BE2C (cell line): ENCODE results near the gene ZMAT5.

Experiments used
- DNase-seq: peaks from one replicate; pipeline ENCODE4 v3.0.0-alpha.2; 2020
- H3K27me3 ChIP-seq: fragments of 250-450 bp; sonication (Bioruptor Pico); 2 replicates; pipeline ENCODE4 v1.5.1; 2020; ENCODE audit warnings: mild to moderate bottlenecking
- H3K36me3 ChIP-seq: fragments of 250-450 bp; sonication (Bioruptor Pico); 2 replicates; pipeline ENCODE4 v1.5.1; 2020; ENCODE audit warnings: mild to moderate bottlenecking
- H3K4me1 ChIP-seq: fragments of 250-450 bp; sonication (Bioruptor Pico); 2 replicates; pipeline ENCODE4 v1.5.1; 2020
- H3K4me3 ChIP-seq: 2 replicates; pipeline ENCODE4 v1.5.1; 2011; ENCODE audit warnings: low read depth, low read length
- H3K9me3 ChIP-seq: fragments of 250-450 bp; sonication (Bioruptor Pico); 2 replicates; pipeline ENCODE4 v1.5.1; 2020
- TF ChIP-seq, protein P1 (sequence below): IDR thresholded peaks from 2 replicates; pipeline ENCODE4 v1.5.1; 2012; ENCODE audit warnings: mild to moderate bottlenecking, low read depth, low read length

The ZMAT5 gene

DNA sequence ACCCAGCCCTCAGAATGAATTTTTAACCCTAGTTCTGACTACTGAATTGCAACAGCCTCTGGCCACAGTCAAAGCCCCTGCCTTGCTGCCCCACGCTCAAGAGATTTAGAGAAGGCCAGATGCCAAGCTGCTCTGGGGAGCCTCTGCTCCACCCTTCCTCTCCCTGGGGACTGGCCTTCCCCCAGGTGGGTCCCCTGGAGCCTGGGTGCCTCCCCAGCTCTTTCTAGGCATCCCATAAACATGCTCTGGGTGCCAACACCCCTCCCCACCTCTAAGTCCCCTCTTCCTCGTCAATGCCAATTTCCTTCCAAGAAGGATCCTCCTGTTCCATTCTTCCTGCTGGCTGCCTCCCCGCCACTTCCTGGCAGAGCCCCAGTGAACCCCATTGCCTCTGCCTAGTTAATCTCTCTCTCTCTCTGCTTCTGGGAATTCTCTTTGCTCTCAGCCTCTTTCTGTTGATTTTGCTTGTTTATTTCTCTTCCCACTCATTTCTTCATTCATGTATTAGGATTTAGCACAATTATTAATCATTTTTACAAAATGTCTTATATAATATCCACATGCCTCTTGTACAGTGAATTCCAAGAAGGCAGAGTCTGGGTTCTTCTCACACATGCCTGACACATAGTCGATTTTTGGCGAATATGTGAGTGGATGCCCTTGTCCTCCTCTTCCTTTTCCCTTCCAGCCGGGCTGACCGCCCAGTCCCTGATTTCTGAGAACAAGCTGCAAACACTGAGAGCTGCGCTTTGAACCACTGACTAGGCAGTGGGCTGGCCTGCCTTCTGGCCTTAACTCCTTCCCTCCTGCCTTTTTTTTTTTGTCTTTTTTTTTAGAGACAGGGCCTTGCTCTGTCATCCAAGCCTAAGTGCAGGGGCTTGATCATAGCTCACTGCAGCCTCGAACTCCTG, 17.9 kb upstream of the ZMAT5 start:
- Histone ChIP-seq H3K9me3 (no peaks in the 10 kb centered on the region), H3K4me3 (no peak overlapping the region), H3K4me1 (no peaks in the 10 kb centered on the region; the same call in 1 of the 2 replicates), H3K36me3 (peaks cover 13% of the 10 kb centered on the region), H3K27me3 (no peaks in the 10 kb centered on the region)
- no peak for DNase-seq
- TF ChIP-seq, protein P1, sequence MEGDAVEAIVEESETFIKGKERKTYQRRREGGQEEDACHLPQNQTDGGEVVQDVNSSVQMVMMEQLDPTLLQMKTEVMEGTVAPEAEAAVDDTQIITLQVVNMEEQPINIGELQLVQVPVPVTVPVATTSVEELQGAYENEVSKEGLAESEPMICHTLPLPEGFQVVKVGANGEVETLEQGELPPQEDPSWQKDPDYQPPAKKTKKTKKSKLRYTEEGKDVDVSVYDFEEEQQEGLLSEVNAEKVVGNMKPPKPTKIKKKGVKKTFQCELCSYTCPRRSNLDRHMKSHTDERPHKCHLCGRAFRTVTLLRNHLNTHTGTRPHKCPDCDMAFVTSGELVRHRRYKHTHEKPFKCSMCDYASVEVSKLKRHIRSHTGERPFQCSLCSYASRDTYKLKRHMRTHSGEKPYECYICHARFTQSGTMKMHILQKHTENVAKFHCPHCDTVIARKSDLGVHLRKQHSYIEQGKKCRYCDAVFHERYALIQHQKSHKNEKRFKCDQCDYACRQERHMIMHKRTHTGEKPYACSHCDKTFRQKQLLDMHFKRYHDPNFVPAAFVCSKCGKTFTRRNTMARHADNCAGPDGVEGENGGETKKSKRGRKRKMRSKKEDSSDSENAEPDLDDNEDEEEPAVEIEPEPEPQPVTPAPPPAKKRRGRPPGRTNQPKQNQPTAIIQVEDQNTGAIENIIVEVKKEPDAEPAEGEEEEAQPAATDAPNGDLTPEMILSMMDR, result no peak

DNA sequence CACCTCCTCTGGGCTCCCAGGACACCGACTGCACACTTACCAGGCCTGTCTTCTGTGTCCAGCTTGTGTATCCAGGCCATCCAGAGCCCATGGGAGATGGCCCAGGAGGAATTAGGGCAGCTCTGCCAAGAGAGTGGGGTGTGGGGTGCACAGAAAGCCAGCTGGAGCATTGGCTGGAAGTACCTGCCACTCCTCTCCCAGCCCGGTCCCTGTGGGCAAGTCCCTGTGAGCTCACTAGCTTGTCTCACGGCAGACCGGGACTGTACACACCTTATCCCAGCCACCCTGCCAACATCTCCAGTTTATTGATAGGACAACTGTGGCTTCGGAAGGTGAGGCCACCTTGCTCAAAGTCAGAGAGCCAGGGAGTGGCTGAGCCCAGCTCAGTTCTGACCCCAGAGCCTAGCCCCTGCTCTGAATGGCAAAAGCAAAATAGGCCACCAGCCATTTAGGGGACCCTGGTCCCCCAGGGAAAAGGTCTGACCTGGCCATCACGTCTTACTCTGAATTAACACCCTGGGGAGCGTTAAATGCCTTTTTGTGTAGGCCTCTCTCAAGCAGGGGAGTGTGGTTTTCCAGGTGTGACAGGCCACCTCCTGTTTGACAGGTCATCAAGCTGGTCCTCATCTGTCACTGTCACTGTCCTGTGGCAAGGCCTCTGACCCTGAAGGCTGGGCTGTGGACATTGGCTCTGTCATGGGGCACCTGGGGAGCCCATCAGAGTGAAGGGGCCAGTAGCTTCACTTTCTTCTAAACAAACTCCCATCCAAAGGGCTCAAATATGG, 15.4 kb upstream of the ZMAT5 start:
- DNase-seq, result no peak
- Histone ChIP-seq H3K4me1 (no peaks in the 10 kb centered on the region; the same call in 1 of the 2 replicates), H3K27me3 (no peaks in the 10 kb centered on the region), H3K4me3 (no peak overlapping the region), H3K9me3 (no peaks in the 10 kb centered on the region), H3K36me3 (no peaks in the 10 kb centered on the region)
- TF ChIP-seq, protein P1, result no peak

DNA sequence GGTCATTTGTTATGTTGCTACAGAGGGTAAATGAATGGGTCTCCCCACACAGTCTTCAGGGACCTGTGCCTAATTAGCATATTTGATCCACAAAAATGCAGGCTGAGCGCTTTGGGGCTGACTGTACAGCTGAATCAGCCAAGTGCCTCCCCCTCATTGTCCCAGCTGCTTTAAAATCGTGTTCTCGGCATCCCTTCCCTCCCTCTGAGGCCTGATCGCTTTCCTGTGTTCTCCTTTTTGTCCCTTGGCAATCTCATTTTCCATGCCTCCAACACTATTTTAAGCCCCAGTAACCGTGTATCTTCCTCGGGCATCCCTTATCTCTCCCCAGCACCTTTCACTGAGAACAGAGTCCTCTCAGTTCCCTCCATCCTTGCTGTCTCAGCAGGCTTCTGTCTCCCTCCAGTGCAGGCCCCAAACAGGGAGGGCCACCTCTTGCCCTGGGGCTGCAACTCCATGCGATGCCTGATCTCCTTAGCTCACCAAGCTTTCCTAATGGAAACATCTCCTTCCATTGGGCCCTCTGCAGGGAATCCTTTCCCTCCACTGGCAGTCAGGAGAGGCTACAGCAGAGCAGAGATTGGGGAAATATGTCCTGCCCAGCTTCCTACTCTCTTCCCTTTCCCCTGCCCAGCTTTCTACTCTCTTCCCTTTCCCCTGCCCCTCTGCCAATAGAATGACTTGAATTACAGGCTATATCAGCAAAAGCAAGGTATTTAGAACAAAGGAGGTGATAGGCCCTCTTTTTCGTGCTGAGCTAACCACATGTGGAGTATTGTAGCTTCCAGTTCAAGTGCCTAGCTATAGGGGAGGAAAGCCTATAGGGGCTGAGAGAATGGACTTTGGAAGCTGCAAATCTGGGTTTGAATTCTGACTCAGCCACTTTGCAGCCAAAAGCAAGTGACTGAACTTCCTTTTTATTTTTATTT, 14.2 kb upstream of the ZMAT5 start:
- DNase-seq, result no peak
- H3K27me3 ChIP-seq, result no peaks in the 10 kb centered on the region
- H3K9me3 ChIP-seq, result no peaks in the 10 kb centered on the region
- H3K4me1 ChIP-seq, result no peaks in the 10 kb centered on the region; the same call in 1 of the 2 replicates
- H3K36me3 ChIP-seq, result no peaks in the 10 kb centered on the region
- TF ChIP-seq, protein P1, result no peak
- H3K4me3 ChIP-seq, result no peak overlapping the region

DNA sequence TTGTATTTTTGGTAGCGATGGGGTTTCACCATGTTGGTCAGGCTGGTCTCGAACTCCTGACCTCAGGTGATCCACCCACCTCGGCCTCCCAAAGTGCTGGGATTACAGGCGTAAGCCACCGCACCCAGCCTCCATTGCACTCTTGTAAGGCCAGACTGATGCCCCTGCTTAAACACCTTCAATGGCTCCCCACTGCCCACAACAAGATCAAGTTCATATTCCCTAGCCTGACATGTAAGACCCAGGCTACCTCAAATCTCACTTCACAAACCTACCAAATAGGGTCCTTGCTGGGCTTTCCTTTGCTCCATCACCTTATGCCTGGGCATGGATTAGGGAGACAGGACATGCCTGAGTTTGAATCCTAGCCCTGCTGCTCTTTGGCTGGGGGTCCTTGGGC, 13.4 kb upstream of the ZMAT5 start:
- DNase-seq, result no peak
- TF ChIP-seq, protein P1, result no peak
- Histone ChIP-seq H3K4me1 (no peaks in the 10 kb centered on the region; the same call in 1 of the 2 replicates), H3K36me3 (no peaks in the 10 kb centered on the region), H3K27me3 (no peaks in the 10 kb centered on the region), H3K4me3 (no peak overlapping the region), H3K9me3 (no peaks in the 10 kb centered on the region)

DNA sequence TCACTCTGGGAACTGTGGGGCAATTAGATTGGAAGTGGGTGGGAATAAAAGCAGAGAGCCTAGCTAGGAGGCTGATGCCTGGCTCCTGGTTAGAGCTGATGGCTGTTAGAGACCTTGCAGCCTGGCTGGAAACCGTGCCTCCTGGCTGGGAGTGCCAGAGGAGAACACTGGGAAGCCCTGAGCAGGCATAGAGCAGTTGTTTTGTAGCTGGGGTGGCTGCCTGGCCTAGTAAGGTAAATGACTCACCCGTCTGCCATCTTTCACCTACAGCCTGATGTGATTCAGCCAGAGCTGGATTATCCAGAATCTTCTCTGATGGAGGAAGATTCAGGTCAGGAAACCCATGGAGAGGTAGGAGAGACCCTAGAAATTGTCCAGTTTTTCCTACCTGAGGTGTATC, 6.4 kb upstream of the ZMAT5 start:
- DNase-seq, result no peak
- peaks cover 31% of the 10 kb centered on the region for H3K36me3 ChIP-seq
- TF ChIP-seq, protein P1, result no peak
- no peaks in the 10 kb centered on the region for H3K9me3 ChIP-seq
- H3K27me3 ChIP-seq, result no peaks in the 10 kb centered on the region
- H3K4me1 ChIP-seq, result no peaks in the 10 kb centered on the region
- H3K4me3 ChIP-seq, result no peak overlapping the region
